ENCODE data around the gene CAMK1D. TPM values are rescaled to one million over a fixed set of nuclear protein-coding genes. Genes with fewer than 3 reads are reported as not detected.

The CAMK1D gene
- total and polyA plus RNA-seq, 2 experiments from 2014 or later: 4.6 to 7.2 TPM

- Mint-ChIP-seq H3K9me3 (no peaks in the 10 kb centered on the region), H3K27me3 (ENCODE audit: insufficient read depth, low read depth, poor library complexity) (peaks cover 4% of the 10 kb centered on the region), H3K4me1 (peaks cover 4% of the 10 kb centered on the region), H3K27ac (no peak overlapping the region), H3K4me3 (no peak overlapping the region), H3K36me3 (ENCODE audit: low read depth) (no peaks in the 10 kb centered on the region)
- no peak for DNase-seq (ENCODE audit: low spot score)
- Histone ChIP-seq H3F3A (replicated peaks; ENCODE audit: low read depth) (no peaks in the 10 kb centered on the region), H3K27me3 (ENCODE audit: insufficient read depth) (no peaks in the 10 kb centered on the region), H3K9me2 (ENCODE audit: insufficient read depth) (no peaks in the 10 kb centered on the region), H3K4me3 (no peak overlapping the region), H2AFZ (no peak overlapping the region), H3K79me2 (replicated peaks; ENCODE audit: insufficient read depth) (no peaks in the 10 kb centered on the region), H4K20me1 (replicated peaks; ENCODE audit: insufficient read depth) (no peaks in the 10 kb centered on the region), H3K4me2 (no peak overlapping the region), H3K27ac (ENCODE audit: low read depth) (no peak overlapping the region), H3K4me1 (ENCODE audit: insufficient read depth) (no peaks in the 10 kb centered on the region), H3K36me3 (ENCODE audit: insufficient read depth) (no peaks in the 10 kb centered on the region)
- no peak for ATAC-seq
- no peak for TF ChIP-seq EZH2phosphoT487 (IDR thresholded peaks at IDR 0.05; ENCODE audit: unreplicated experiment)
- TF ChIP-seq ZNF331 (CRISPR knock-in tag; IDR thresholded peaks at IDR 0.05; ENCODE audit: low read depth): no peak
- TF ChIP-seq ZNF462 (CRISPR knock-in tag; IDR thresholded peaks at IDR 0.05): no peak
- no peak for TF ChIP-seq JUNB (IDR thresholded peaks at IDR 0.05; ENCODE audit: unreplicated experiment)
- TF ChIP-seq NANOG (IDR thresholded peaks at IDR 0.05; ENCODE audit: borderline replicate concordance): no peak
- no peak for TF ChIP-seq ETS1 (IDR thresholded peaks at IDR 0.05)
- TF ChIP-seq CREB1 (CRISPR knock-in tag; IDR thresholded peaks at IDR 0.05; ENCODE audit: low read depth): no peak
- TF ChIP-seq POLR2AphosphoS5 (IDR thresholded peaks at IDR 0.05; ENCODE audit: low read depth): no peak
- TF ChIP-seq, protein P1, sequence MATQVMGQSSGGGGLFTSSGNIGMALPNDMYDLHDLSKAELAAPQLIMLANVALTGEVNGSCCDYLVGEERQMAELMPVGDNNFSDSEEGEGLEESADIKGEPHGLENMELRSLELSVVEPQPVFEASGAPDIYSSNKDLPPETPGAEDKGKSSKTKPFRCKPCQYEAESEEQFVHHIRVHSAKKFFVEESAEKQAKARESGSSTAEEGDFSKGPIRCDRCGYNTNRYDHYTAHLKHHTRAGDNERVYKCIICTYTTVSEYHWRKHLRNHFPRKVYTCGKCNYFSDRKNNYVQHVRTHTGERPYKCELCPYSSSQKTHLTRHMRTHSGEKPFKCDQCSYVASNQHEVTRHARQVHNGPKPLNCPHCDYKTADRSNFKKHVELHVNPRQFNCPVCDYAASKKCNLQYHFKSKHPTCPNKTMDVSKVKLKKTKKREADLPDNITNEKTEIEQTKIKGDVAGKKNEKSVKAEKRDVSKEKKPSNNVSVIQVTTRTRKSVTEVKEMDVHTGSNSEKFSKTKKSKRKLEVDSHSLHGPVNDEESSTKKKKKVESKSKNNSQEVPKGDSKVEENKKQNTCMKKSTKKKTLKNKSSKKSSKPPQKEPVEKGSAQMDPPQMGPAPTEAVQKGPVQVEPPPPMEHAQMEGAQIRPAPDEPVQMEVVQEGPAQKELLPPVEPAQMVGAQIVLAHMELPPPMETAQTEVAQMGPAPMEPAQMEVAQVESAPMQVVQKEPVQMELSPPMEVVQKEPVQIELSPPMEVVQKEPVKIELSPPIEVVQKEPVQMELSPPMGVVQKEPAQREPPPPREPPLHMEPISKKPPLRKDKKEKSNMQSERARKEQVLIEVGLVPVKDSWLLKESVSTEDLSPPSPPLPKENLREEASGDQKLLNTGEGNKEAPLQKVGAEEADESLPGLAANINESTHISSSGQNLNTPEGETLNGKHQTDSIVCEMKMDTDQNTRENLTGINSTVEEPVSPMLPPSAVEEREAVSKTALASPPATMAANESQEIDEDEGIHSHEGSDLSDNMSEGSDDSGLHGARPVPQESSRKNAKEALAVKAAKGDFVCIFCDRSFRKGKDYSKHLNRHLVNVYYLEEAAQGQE (IDR thresholded peaks at IDR 0.05; ENCODE audit: unreplicated experiment): no peak
- TF ChIP-seq ZNF114 (CRISPR knock-in tag; IDR thresholded peaks at IDR 0.05): no peak
- TF ChIP-seq STAT1 (IDR thresholded peaks at IDR 0.05; ENCODE audit: unreplicated experiment): no peak
- no peak for TF ChIP-seq EZH2 (IDR thresholded peaks at IDR 0.05; ENCODE audit: low read depth, unreplicated experiment)
- no peak for TF ChIP-seq CTCF (conservative IDR thresholded peaks at IDR 0.05; ENCODE audit: low read depth in 2 of 2)
These were observed 16.6 kb upstream of the CAMK1D start for GRCh38 chr10:12332572-12333379.
